Astrocyte (in vitro differentiated cells and primary cell): ENCODE measurements around the gene PHKG2.

Experiments
- CTCF ChIP-seq: IDR thresholded peaks from 2 replicates; pipeline ENCODE4 v1.5.1; 2011; ENCODE audit warnings: low read depth, mild to moderate bottlenecking, inconsistent platforms, low read length, moderate library complexity; ENCODE audit not compliant: insufficient read depth
- EZH2 ChIP-seq: IDR thresholded peaks from 2 replicates; pipeline ENCODE4 v1.6.1; 2012; ENCODE audit warnings: mild to moderate bottlenecking, low read length, inconsistent platforms; ENCODE audit not compliant: insufficient read depth

DNA sequence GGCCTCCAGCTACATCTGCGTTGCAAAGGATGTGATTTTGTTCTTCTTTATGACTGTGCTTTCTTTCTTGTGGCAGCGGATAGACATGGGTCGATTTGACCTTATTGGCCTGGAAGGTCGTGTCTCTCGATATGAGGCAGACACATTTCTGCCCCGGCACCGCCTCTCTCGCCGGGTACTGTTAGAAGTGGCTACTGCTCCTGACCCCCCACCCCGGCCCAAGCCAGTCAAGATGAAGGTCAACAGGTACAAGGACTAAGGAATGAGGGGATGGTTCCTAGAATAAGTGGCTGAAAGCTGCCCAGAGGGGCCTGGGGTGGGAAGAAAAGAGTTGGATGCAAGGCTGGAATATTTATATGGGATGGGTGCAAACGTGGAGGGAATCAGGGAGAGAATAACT lies 28.1 kb upstream of the PHKG2 start:
- TF ChIP-seq CTCF (no peak), EZH2 (no peak)
